Cardiac muscle cell (in vitro differentiated cells and primary cell): ENCODE results near the gene BAZ2B. TPM values are rescaled to one million over a fixed set of nuclear protein-coding genes. Genes with fewer than 3 reads are reported as not detected.

Experiments used
- DNase-seq, 2 donors: peaks; one replicate each; pipeline versions ENCODE4 v3.0.0 to v3.0.0-alpha.2; 2010 to 2017; ENCODE audit warnings: low read depth in 1 of 2, low spot score in 1 of 2
- H3K27ac ChIP-seq: fragments of 200-600 bp; sonication (generic); 2 replicates; pipeline ENCODE4 v1.5.1; 2016
- H3K27me3 ChIP-seq: fragments of 200-600 bp; sonication (generic); 2 replicates; pipeline ENCODE4 v1.6.0; 2016; ENCODE audit warnings: control low read depth
- H3K36me3 ChIP-seq: fragments of 200-600 bp; sonication (generic); 2 replicates; pipeline ENCODE4 v1.5.1; 2016; ENCODE audit warnings: control low read depth
- H3K4me1 ChIP-seq: fragments of 200-600 bp; sonication (generic); 2 replicates; pipeline ENCODE4 v1.8.1; 2017; ENCODE audit warnings: low read depth, mild to moderate bottlenecking, mixed run types
- H3K4me3 ChIP-seq: fragments of 200-600 bp; sonication (generic); 2 replicates; pipeline ENCODE4 v1.5.1; 2016; ENCODE audit warnings: mild to moderate bottlenecking
- H3K9me3 ChIP-seq: fragments of 200-600 bp; sonication (generic); 2 replicates; pipeline ENCODE4 v1.5.1; 2017; ENCODE audit warnings: low read depth, mild to moderate bottlenecking, control low read depth
- polyA plus RNA-seq: library from polyadenylated mRNA; unstranded; fragments of >200 nt; fragmentation: Nextera tagmentation; extraction: Ambion mirVana; gene quantifications from 2 replicates; pipeline ENCODE4 v1.2.1, GENCODE V29; 2016
- total RNA-seq: library from RNA; depleted of rRNA; stranded (reverse); fragments of >200 nt; gene quantifications from 2 replicates; pipeline ENCODE4 v1.2.3, GENCODE V29; 2016
- TF ChIP-seq, protein P1 (sequence below): IDR thresholded peaks from 2 replicates; pipeline ENCODE4 v1.5.1; 2012; ENCODE audit warnings: low read depth, mild to moderate bottlenecking, low read length

Gene BAZ2B
- total and polyA plus RNA-seq, 2 experiments from 2014 or later = 62.1 to 103 TPM

GRCh38 chr2:159326569-159327255 lies 289.6 kb downstream of the BAZ2B start:
- TF ChIP-seq, protein P1, sequence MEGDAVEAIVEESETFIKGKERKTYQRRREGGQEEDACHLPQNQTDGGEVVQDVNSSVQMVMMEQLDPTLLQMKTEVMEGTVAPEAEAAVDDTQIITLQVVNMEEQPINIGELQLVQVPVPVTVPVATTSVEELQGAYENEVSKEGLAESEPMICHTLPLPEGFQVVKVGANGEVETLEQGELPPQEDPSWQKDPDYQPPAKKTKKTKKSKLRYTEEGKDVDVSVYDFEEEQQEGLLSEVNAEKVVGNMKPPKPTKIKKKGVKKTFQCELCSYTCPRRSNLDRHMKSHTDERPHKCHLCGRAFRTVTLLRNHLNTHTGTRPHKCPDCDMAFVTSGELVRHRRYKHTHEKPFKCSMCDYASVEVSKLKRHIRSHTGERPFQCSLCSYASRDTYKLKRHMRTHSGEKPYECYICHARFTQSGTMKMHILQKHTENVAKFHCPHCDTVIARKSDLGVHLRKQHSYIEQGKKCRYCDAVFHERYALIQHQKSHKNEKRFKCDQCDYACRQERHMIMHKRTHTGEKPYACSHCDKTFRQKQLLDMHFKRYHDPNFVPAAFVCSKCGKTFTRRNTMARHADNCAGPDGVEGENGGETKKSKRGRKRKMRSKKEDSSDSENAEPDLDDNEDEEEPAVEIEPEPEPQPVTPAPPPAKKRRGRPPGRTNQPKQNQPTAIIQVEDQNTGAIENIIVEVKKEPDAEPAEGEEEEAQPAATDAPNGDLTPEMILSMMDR = no peak
- Histone ChIP-seq H3K27me3 (no peaks in the 10 kb centered on the region), H3K4me3 (no peak overlapping the region), H3K27ac (no peak overlapping the region), H3K4me1 (no peaks in the 10 kb centered on the region), H3K9me3 (no peaks in the 10 kb centered on the region), H3K36me3 (peaks cover 34% of the 10 kb centered on the region)
- DNase-seq = peak in 1 of 2 donors; percentile 69

- DNase-seq = no peak
- TF ChIP-seq, protein P1 = no peak
- Histone ChIP-seq H3K27ac (no peak overlapping the region), H3K36me3 (peaks cover 28% of the 10 kb centered on the region), H3K4me3 (no peak overlapping the region), H3K9me3 (no peaks in the 10 kb centered on the region), H3K27me3 (no peaks in the 10 kb centered on the region), H3K4me1 (no peaks in the 10 kb centered on the region)
These were observed 293.9 kb downstream of the BAZ2B start for GRCh38 chr2:159322419-159322818.

- H3K27ac ChIP-seq = no peak overlapping the region
- no peak for DNase-seq
- H3K36me3 ChIP-seq = peaks cover 18% of the 10 kb centered on the region
- no peaks in the 10 kb centered on the region for H3K9me3 ChIP-seq
- TF ChIP-seq, protein P1 = no peak
- H3K27me3 ChIP-seq = no peaks in the 10 kb centered on the region
- H3K4me3 ChIP-seq = no peak overlapping the region
- no peaks in the 10 kb centered on the region for H3K4me1 ChIP-seq
These were observed 298.8 kb downstream of the BAZ2B start for GRCh38 chr2:159317392-159318088.

DNA sequence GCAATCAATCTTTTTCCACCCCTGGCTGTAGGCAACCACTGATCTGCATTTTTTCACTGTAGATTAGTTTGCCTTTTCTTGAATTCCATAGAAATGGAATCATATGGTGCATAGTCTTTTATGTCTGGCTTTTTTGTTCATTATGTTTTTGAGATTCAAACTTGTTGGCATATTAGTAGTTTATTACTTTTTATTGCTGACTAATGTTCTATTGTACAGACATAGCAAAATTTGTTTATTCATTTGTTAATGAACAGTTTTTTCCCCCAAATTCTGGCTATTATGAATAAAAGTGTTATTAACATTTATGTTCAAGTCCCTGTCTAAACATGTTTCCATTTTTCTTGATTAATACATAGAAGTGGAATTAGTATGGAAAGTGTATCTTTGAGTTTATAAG lies 308.4 kb downstream of the BAZ2B start:
- Histone ChIP-seq H3K9me3 (no peaks in the 10 kb centered on the region), H3K36me3 (no peaks in the 10 kb centered on the region), H3K27me3 (no peaks in the 10 kb centered on the region), H3K27ac (no peak overlapping the region), H3K4me1 (no peaks in the 10 kb centered on the region), H3K4me3 (no peak overlapping the region)
- DNase-seq = no peak
- TF ChIP-seq, protein P1 = no peak

GRCh38 chr2:159300586-159300985 lies 315.8 kb downstream of the BAZ2B start:
- Histone ChIP-seq H3K4me1 (no peaks in the 10 kb centered on the region), H3K36me3 (no peaks in the 10 kb centered on the region), H3K27me3 (no peaks in the 10 kb centered on the region), H3K27ac (no peak overlapping the region), H3K4me3 (no peak overlapping the region), H3K9me3 (no peaks in the 10 kb centered on the region)
- no peak for DNase-seq
- TF ChIP-seq, protein P1 = no peak
